Measurements from ENCODE around the gene UBAC2. TPM values are rescaled to one million over a fixed set of nuclear protein-coding genes. Genes with fewer than 3 reads are reported as not detected.

Gene UBAC2
- total RNA-seq, 2 experiments from 2014 or later, result 48.4 to 56.3 TPM

DNA sequence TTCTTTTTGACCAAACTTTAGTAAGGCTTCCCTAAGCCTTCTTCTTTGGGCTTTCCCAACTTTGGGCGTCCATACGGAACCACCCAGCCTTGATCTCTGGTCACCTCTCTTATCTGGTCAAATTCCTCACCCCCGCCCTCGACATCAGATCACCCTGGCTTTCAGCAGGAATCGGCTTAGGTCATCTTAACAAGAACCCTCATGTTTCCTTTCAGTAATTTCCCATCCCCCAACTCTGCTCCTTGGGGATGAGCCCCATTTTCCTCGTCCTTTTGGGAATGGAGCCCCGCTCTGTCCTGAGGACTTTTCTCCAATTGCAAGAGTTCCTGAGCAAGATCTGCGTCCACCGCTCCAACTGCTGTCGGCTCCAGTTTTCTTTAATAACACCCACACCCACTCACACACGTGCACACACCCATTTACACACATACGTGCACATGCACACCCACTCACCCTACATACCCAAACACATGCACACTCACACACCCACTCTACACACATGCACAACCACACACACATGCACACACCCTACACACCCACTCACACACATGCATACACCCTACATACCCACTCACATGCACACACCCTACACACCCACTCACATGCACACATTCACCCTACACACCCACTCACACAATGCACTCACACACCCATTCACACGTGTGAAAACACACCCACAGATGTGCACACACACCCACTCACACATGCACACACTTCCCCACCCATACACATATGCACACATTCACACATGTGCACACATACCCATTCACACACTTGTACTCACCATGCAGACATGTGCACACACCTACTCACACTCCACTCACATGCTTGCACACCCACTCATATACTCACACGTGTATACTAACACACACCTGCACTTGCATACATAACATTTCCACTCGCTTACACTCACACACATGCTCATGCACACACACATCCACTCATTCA, 213.7 kb downstream of the UBAC2 start:
- intact Hi-C loops (cut with DNase I, micrococcal nuclease), result loop anchor here in 1 of 2 experiments (2.0 kb wide), 1 partner anchor 28 kb away; no protein-coding TSS in a partner anchor
- Mint-ChIP-seq H3K9me3 (ENCODE audit: low read depth) (peaks cover 6% of the 10 kb centered on the region), H3K4me3 (no peak overlapping the region), H3K27ac (no peak overlapping the region), H3K36me3 (ENCODE audit: low read depth) (peaks cover 21% of the 10 kb centered on the region), H3K27me3 (no peaks in the 10 kb centered on the region), H3K4me1 (peaks cover 41% of the 10 kb centered on the region)
- DNase-seq, result peak; percentile 30
- ChIA-PET POLR2A (interaction anchor here (1.3 kb wide), 1 partner anchor 8 kb away, joined by 4 read pairs; no protein-coding TSS in a partner anchor), CTCF (interaction anchor here (0.6 to 2.7 kb wide), 7 partner anchors 8 to 144 kb away, joined by 3 to 17 read pairs (median 6); no protein-coding TSS in a partner anchor)
- no peak for ATAC-seq

DNA sequence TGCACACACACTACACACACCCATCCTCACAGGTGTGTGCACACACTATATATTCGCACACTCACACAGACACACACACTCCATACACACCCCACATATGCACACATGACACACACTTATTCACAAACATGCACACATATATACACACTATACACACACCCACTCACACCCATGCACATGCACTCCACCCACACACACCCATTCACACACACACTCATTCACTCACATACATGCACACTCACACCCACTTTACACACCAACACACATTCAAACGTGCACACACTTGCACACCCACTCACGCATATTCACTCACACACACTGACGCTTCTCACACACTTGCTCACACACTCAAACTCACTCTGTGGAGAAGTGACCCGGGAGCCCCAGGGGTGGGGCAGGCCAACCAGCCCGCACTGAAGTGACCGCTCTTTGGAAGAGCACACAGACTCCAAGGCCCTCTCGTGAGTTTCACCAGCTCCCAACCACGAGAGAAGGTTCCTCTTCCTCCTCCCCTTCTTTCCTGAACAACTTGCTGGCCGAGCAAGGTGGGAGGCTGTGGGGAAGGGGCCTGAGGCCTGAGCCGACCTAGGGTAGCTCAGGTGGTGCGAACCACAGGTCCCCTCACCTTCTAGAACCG, 214.5 kb downstream of the UBAC2 start:
- H3K9me3 Mint-ChIP-seq (ENCODE audit: low read depth), result peaks cover 6% of the 10 kb centered on the region
- CTCF ChIA-PET, result interaction anchor here (1.1 to 7.9 kb wide), 2 partner anchors 21 to 28 kb away, joined by 3 to 78 read pairs; no protein-coding TSS in a partner anchor
- H3K27ac Mint-ChIP-seq, result no peak overlapping the region
- POLR2A ChIA-PET, result no interaction called here
- intact Hi-C loops (cut with DNase I, micrococcal nuclease), result loop anchor here (2.0 to 5.0 kb wide), 3 partner anchors 28 to 213 kb away; partner anchors contain the start of gene UBAC2 (in 1 of the 2)
- no peak for ATAC-seq
- H3K4me3 Mint-ChIP-seq, result no peak overlapping the region
- peak; percentile 19 for DNase-seq
- peaks cover 19% of the 10 kb centered on the region for H3K36me3 Mint-ChIP-seq (ENCODE audit: low read depth)
- H3K27me3 Mint-ChIP-seq, result no peaks in the 10 kb centered on the region
- peaks cover 42% of the 10 kb centered on the region for H3K4me1 Mint-ChIP-seq

DNA sequence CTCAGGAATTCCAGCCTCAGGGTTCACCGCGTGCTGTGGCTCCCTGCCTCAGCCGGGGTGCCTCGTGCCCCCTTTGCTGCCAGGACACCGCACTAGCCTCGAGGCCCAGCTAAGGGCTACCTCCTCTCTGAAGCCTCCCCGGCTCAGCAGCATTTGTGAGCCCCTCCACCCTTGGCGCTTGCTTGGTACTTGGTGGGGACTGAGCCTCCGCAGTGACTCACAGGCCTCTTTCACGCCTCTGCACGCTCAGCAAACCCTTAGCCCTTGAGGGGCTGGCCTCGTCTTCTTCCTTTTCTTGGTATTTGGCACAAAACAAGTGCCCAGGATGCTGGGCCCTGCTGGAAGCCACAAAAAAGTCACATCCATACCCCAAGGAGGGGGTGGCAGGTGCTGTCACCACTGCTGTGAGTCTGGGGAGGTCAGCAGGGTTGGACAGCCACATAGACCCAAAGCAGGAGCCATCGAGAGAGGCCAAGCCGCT, 215.2 kb downstream of the UBAC2 start:
- peaks cover 47% of the 10 kb centered on the region for H3K4me1 Mint-ChIP-seq
- POLR2A ChIA-PET, result interaction anchor here (0.6 kb wide), 1 partner anchor 63 kb away, joined by 5 read pairs; no protein-coding TSS in a partner anchor
- peak; percentile 45 for ATAC-seq
- intact Hi-C loops (cut with DNase I, micrococcal nuclease), result loop anchor here (1.0 to 5.0 kb wide), 4 partner anchors 16 to 214 kb away; partner anchors contain the start of gene UBAC2 (in 1 of the 2)
- no peak overlapping the region for H3K4me3 Mint-ChIP-seq
- CTCF ChIA-PET, result interaction anchor here (0.6 to 7.9 kb wide), 3 partner anchors 20 to 139 kb away, joined by 3 to 78 read pairs (median 3); no protein-coding TSS in a partner anchor
- H3K9me3 Mint-ChIP-seq (ENCODE audit: low read depth), result peaks cover 6% of the 10 kb centered on the region
- peaks cover 16% of the 10 kb centered on the region for H3K36me3 Mint-ChIP-seq (ENCODE audit: low read depth)
- no peak overlapping the region for H3K27ac Mint-ChIP-seq
- H3K27me3 Mint-ChIP-seq, result no peaks in the 10 kb centered on the region
- DNase-seq, result peak; percentile 76

DNA sequence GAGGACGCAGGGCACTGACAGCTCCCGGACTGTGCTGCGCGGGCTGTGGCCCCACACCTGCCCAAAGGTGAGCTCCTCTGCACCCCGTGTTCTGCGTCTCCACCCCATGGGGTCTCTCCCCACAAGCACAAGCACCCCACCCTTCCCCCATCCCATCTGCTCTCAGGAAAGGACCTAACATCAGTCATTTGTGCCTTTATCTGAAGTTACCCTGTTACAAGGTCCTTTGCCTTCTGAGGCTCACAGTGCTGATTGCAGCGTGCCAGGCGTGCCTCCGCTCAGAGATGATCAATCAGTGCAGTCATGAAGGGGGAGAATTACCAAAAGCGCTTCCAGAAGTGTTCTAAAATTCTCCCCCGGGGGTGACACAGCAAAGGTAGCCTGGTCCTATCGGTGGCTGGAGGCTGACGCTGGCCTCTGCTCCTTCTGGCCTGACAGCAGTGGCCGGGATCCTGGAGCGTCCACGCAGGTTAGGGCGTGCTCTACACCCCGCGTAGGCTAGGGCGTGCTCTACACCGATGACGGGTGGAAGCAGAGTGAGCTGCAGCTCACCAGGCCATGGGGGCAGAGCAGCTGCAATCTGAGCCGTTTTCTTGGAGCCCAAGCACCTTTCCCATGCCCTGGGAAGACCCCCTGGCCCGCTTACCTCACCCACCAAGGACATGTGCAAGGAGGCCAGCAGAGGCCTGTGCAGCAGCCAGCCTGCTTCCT, 215.9 kb downstream of the UBAC2 start:
- H3K36me3 Mint-ChIP-seq (ENCODE audit: low read depth), result peaks cover 14% of the 10 kb centered on the region
- no peak overlapping the region for H3K4me3 Mint-ChIP-seq
- intact Hi-C loops (cut with DNase I, micrococcal nuclease), result loop anchor here (1.0 to 5.0 kb wide), 3 partner anchors 16 to 214 kb away; partner anchors contain the start of gene UBAC2 (in 1 of the 2)
- CTCF ChIA-PET, result interaction anchor here (0.6 to 7.9 kb wide), 10 partner anchors 10 to 1753 kb away, joined by 3 to 78 read pairs (median 3); no protein-coding TSS in a partner anchor
- ATAC-seq (peak; percentile 30), DNase-seq (peak; percentile 64)
- H3K27me3 Mint-ChIP-seq, result no peaks in the 10 kb centered on the region
- H3K4me1 Mint-ChIP-seq, result peaks cover 53% of the 10 kb centered on the region
- no peak overlapping the region for H3K27ac Mint-ChIP-seq
- peaks cover 6% of the 10 kb centered on the region for H3K9me3 Mint-ChIP-seq (ENCODE audit: low read depth)
- POLR2A ChIA-PET, result interaction anchor here (0.6 to 1.4 kb wide), 3 partner anchors 62 to 158 kb away, joined by 3 to 6 read pairs (median 5); partner anchors contain the start of gene GPR18

DNA sequence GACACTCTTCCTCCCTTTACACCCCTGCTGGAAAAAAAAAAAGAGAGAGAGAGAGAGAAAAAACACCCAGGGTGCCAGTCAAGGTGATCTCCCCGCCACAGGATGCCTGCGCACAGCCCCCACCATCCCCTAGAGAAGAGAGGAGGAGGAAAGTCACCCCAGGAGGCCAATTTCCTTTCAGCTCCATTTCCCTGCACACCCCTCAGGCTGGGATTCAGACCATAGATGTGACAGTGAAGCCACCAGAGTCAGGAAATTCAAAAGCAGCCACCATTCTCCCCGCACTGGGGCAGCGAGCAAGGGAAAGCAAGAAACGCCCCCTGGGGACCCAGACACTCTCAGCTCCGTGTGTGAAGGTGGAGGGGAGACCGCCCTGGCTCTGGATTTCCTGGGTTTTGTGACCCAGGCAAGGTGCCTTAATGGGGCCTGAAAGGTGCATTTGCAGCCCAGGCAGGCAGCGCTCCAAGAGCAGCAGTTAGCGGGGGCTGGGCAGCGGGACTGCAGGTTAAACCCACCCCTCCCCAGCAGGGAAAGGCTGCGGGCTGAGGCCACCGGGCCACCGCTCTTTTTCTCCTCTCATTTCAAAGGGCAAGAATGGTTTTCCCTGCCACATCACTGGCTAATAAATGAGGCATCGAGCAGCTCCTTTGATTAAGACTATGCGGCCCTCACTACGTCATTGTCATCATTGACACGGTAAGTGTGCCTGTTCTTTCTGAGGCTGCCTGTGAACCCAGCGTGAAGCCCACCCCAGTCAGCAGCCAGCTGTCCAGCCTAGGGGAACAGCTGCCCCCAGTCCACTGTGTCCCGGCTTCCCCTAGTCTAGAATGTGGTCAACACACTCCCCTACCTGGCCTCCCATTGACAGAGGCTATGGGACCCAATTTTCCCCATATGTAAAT, 216.8 kb downstream of the UBAC2 start:
- Mint-ChIP-seq H3K4me3 (no peak overlapping the region), H3K36me3 (ENCODE audit: low read depth) (peaks cover 6% of the 10 kb centered on the region), H3K27me3 (no peaks in the 10 kb centered on the region), H3K9me3 (ENCODE audit: low read depth) (no peaks in the 10 kb centered on the region), H3K4me1 (peaks cover 62% of the 10 kb centered on the region), H3K27ac (no peak overlapping the region)
- intact Hi-C loops (cut with DNase I, micrococcal nuclease), result loop anchor here (5.0 kb wide), 2 partner anchors 35 to 215 kb away; partner anchors contain the start of gene UBAC2 (in 1 of the 2)
- DNase-seq, result peak; percentile 57
- POLR2A ChIA-PET, result interaction anchor here (0.5 to 1.4 kb wide), 4 partner anchors 26 to 159 kb away, joined by 3 to 6 read pairs (median 4); partner anchors contain the start of gene GPR18
- ATAC-seq, result peak; percentile 2
- CTCF ChIA-PET, result interaction anchor here (0.6 to 7.9 kb wide), 10 partner anchors 9 to 114 kb away, joined by 3 to 78 read pairs (median 4); no protein-coding TSS in a partner anchor

DNA sequence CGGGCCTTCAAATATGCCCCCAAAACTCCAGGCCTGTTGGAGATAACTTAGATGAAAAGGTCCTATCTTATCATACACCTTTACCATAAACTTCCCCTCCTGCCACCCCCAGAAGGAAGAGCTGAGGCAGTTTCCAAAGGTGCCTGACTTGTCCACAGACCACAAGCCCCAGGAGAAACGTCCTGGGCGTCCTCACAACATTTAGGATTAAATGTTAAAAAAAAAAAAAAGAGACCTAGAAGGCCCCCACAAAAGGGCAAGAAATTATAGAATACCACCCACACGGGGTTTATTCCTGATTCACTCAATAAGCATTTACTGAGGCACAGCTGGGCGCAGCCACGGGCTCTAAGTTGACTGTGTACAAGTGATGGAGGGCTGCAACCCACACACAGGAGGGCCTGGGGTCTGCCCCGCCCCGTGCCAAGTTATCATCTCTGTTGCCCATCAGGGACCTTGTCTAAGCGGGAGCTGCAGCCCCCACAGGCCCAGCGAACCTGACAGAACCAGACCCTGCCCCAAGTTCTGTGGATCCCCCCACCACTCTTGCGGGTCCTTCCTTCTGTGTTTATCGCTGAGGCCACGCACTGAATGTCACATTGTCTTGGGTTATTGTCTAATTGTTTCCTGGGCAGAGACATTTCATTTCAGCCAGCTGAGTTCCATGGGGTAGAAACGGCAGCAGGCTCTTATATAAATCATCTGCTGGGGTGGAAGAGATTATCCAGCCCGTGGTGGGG, 217.6 kb downstream of the UBAC2 start:
- DNase-seq (peak; percentile 53), ATAC-seq (no peak)
- H3K4me3 Mint-ChIP-seq, result peak overlapping the region; percentile 32
- H3K27me3 Mint-ChIP-seq, result no peaks in the 10 kb centered on the region
- POLR2A ChIA-PET, result interaction anchor here (0.7 kb wide), 1 partner anchor 81 kb away, joined by 3 read pairs; no protein-coding TSS in a partner anchor
- CTCF ChIA-PET, result interaction anchor here (0.9 to 7.9 kb wide), 9 partner anchors 17 to 148 kb away, joined by 3 to 78 read pairs (median 4); no protein-coding TSS in a partner anchor
- H3K36me3 Mint-ChIP-seq (ENCODE audit: low read depth), result peaks cover 6% of the 10 kb centered on the region
- H3K4me1 Mint-ChIP-seq, result peaks cover 70% of the 10 kb centered on the region
- H3K9me3 Mint-ChIP-seq (ENCODE audit: low read depth), result no peaks in the 10 kb centered on the region
- H3K27ac Mint-ChIP-seq, result peak overlapping the region; percentile 11
- intact Hi-C loops (cut with DNase I, micrococcal nuclease), result loop anchor here (5.0 kb wide), 2 partner anchors 36 to 216 kb away; partner anchors contain the start of gene UBAC2 (in 1 of the 2)

DNA sequence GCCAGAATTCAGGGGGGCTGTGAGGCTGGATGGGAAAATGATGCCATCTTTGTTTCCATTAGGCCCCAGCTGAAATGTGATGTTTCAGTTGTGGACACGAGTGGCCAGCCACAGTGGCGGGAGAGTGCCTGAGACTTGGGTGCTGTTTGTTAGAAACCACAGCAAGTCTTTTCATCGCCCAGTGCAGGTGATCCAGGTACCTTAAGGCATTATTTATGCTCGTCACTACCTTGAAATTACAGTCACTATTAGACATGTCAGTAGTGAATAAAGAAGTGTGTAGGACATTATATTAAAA, 218.1 kb downstream of the UBAC2 start:
- peaks cover under 1% of the 10 kb centered on the region for H3K9me3 Mint-ChIP-seq (ENCODE audit: low read depth)
- peak overlapping the region; percentile 32 for H3K4me3 Mint-ChIP-seq
- no peak for DNase-seq
- ChIA-PET POLR2A (no interaction called here), CTCF (interaction anchor here (0.9 to 7.9 kb wide), 5 partner anchors 9 to 149 kb away, joined by 3 to 78 read pairs (median 8); no protein-coding TSS in a partner anchor)
- no peaks in the 10 kb centered on the region for H3K27me3 Mint-ChIP-seq
- H3K36me3 Mint-ChIP-seq (ENCODE audit: low read depth), result peaks cover 6% of the 10 kb centered on the region
- intact Hi-C loops (cut with DNase I, micrococcal nuclease), result loop anchor here (5.0 kb wide), 2 partner anchors 36 to 216 kb away; partner anchors contain the start of gene UBAC2 (in 1 of the 2)
- ATAC-seq, result no peak
- peak overlapping the region; percentile 11 for H3K27ac Mint-ChIP-seq
- H3K4me1 Mint-ChIP-seq, result peaks cover 75% of the 10 kb centered on the region

DNA sequence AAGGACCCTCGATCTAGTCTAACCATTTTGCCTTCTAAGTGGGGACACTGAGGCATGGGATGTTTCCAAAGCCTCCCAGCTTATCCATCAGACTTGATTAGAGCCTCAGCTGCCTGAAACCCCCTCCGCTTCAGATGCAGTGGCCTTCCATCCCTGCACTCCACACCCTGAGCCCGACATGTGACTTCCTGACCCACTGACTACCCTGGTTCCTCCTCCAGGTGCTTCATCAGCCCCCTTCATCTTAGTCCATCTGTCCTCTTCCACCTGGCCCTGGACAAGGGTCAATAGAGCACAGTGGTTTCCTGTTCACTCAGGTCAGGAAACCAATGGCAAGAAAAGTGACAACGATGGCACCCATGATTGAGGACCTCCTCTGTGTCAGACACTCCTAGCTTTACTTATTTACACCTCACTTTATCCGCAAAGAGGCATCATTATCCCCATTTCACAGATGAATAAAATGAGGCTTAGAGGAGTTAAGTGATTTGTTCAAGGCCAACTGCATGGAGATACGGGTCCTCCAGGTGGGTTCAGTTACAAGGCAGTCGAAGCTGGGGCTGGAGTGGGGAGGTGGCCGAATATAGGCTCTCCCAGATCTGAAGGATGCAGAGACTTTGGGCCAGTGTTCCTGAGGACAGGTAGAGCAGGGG, 219.1 kb downstream of the UBAC2 start:
- peaks cover 7% of the 10 kb centered on the region for H3K36me3 Mint-ChIP-seq (ENCODE audit: low read depth)
- peak overlapping the region; percentile 62 for H3K4me3 Mint-ChIP-seq
- peaks cover 81% of the 10 kb centered on the region for H3K4me1 Mint-ChIP-seq
- no peak for ATAC-seq
- no peaks in the 10 kb centered on the region for H3K27me3 Mint-ChIP-seq
- peaks cover 1% of the 10 kb centered on the region for H3K9me3 Mint-ChIP-seq (ENCODE audit: low read depth)
- ChIA-PET POLR2A (interaction anchor here (0.6 to 2.1 kb wide), 7 partner anchors 15 to 981 kb away, joined by 3 to 13 read pairs (median 3); no protein-coding TSS in a partner anchor), CTCF (interaction anchor here (0.5 to 7.9 kb wide), 18 partner anchors 10 to 332 kb away, joined by 3 to 78 read pairs (median 4); partner anchors contain the start of gene GPR18)
- H3K27ac Mint-ChIP-seq, result peak overlapping the region; percentile 76
- intact Hi-C loops (cut with DNase I, micrococcal nuclease), result loop anchor here (1.0 to 5.0 kb wide), 5 partner anchors 13 to 217 kb away; partner anchors contain the start of gene UBAC2 (in 1 of the 2)
- no peak for DNase-seq
